ENCODE measurements around the gene MEGF9.

Gene MEGF9

DNA sequence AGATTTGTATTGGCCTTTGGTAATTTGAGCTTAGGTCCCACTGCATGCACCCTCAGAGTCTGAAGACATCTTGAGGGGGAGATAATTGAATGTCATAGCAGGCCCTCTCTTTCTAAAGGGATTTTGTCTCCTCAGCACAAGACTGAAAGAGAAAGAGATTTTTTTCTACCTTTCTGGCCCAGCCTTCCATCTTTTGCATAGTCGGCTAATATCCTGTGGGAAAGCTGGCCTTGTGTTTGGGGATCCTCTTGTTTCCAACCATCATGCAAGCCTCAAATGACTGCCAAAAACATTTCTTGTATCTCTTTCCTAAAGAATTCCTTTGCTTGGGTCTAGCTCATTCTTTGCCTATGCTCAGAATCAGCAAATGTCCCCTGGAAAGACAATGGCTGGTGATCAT, 92.3 kb downstream of the MEGF9 start:
- DNase-seq (ENCODE audit: low read depth in 2 of 2), result no peak

DNA sequence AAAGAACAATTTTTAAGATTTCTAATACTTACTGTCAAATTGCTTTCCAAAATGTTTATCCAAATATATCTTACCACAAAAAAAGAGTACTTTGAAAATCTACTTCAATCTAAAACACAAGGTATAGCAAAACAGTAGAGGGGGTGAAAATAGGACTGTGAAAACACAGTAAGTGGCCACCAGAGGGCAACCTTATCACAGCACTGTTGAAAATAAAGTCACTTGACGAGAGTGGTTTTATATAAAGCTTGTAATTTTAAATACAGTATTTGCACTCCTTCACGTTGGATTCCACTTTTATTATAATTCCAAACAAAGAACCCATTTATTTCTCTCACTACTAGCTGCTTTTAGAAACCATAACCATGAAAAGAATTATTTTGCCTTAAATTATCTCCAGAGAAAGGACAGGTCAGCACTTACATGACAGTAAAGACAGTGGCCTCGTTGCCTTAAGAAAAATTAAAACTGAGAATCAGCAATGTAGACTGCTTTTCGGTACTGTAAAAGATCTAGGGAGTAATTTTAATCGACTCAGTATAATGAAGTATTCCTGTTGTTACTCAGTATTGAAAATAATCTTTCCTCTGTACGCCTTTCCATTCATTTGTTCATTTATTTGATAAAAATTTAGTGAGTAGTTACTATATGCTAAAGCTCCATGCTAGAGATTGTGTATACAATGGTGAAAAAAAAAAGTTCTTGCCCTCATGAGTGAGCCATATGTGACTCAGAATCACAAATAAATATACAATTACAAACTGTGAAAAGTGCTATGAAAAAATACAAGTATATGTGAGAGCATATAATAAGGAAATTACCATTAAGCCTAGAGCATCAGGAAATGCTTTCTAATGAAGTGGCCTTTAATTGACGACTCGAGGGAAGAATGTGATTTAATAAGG, 94.3 kb downstream of the MEGF9 start:
- DNase-seq (ENCODE audit: low read depth in 2 of 2), result peak; percentile 27 to 49

DNA sequence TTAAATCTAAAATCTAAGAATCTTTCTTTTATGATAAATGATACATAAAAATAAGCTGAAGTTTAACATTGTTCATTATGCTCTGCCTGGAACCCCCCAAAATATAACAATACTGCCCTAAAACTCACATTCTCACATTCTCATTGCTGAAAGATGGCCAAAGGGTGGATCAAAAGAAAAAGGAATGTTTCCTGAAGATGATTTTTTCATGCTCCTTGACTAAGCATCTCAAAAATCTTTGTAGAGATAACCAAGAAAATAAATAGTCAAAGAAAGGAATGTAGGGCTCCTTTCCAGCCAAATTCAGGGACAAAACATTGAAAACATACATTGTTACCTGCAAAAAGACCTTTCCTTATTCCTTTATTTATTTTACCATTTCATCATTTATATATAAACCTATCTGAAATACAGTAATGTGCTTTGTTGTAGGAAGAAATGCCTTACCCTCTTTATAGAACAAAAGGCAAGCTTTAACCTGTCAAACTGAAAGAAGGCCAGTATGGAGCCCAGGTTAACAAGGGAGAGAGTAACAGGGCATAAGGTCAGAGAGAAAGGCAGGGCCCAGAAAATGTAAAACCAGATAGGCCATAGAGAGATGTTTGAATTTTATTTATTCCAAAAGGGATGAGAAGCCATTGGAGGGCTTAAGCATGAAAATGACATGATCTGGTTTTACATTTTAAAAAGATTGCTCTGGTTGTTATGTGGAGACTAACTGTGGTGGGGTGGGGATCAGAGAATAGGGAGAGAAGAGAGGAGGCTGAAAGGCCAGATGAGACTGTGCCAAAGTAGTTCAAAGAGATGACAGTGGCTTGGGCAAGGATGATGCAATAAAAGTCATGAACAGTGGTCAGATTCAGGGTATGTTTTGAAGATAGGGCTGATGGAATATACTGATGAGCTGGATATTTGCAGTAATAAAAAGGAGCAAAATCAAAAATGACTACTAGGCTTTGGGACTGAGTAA, 97.0 kb downstream of the MEGF9 start:
- no peak for DNase-seq (ENCODE audit: low read depth in 2 of 2)

- DNase-seq (ENCODE audit: low read depth in 2 of 2), result no peak
These were observed 102.1 kb downstream of the MEGF9 start for GRCh38 chr9:120612218-120612617.

DNA sequence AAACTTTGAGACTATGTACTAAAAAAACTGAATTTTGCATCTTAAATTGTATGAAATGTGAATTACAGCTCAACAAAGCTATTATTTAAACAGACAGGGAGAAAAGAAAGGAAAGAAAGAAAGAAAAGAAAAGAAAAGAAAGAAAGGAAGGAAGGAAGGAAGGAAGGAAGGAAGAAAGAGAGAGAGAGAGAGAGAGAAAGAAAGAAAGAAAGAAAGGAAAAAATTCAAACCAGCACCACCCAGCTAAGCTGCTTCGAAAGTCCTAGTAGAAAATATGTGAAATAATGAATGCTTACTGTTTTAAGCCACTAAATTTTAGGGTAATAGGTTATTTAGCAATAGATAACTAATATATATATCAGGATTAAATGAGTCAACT, 102.6 kb downstream of the MEGF9 start:
- no peak for DNase-seq (ENCODE audit: low read depth in 2 of 2)

- no peak for DNase-seq (ENCODE audit: low read depth in 2 of 2)
These were observed 103.1 kb downstream of the MEGF9 start for GRCh38 chr9:120610975-120611689.

DNA sequence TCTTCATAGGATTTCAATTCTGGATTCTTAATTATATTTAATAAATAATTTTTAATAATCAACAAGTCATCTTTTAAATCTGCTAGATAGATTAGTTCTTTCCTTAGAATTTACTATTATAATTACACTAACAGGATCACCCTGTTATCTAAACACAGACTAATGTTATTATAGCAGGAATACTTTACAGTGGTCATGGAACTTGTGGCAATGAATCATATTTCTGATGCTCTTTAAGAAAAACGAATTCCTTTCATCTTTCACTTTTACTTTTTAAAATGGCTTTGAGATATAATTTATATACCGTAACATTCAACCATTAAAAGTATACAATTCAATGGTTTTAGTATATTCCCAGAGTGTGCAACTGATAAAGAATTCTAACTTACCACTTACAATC, 104.6 kb downstream of the MEGF9 start:
- no peak for DNase-seq (ENCODE audit: low read depth in 2 of 2)

DNA sequence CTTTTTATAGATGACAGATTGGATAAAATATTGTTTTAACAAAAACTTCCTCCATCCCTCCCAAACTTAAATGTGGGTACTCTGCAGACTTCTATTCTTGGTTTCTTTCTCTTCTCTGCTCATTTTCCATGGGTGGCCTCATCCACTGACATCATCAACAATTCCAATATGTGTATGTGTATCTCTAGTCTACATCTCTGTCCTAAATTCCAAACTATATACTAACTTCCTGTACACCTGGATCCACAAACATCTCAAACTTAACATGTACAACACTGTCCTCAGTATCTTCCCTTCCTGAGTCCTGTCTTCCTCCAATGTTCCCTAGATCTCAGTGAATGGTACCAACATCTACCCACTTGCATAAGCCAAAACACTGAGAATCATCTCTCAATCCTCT, 105.8 kb downstream of the MEGF9 start:
- no peak for DNase-seq (ENCODE audit: low read depth in 2 of 2)

DNA sequence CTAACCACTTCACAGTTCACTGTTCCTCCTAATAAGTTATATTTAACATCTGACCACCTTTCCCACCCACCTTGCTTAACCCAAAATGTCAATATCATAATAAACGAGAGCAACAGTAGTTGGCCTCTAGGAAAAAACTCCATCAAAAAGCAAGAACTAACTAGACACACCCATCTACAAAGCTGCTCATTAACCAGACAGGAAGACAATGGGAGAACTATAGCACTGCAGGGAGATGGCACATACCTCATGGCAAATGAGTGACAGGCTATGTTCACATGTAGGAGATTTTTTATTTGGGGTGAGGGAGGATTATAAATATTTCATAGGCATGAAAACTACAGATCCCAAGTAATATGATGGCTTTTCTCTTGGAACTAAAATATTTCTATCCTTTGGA, 110.7 kb downstream of the MEGF9 start:
- no peak for DNase-seq (ENCODE audit: low read depth in 2 of 2)

DNA sequence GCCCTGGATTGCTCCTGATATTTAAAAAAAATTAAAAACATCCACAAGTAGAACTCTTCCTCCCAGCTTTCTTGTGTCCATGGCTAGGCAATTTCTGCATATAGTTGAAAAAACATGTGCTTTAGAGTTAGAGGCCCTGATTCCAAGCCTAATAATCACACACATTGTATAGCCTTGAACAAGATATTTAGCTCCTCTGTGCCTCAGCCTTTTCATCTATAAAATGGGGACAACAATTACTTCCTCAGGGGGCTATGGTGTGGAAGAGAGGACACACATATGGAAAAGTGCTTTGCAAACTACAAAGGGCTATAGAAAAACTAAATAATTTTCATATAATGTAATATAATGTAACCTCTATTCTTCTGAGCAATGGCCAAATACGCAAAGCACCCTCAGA, 111.3 kb downstream of the MEGF9 start:
- no peak for DNase-seq (ENCODE audit: low read depth in 2 of 2)

DNA sequence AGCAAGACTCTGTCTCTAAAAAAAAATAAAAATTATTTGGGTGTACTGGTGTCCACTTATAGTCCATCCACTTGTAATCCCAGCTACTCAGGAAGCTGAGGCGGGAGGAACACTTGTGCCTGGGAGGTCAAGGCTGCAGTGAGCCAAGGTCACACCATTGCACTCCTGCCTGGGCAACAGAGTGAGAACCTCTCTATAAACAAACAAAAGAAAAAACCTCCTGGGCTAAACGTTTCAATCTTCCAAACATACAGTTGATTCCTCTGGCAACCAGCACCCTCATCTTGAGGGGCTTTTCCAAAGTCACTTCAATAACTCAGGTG, 120.4 kb downstream of the MEGF9 start:
- DNase-seq (ENCODE audit: low read depth in 2 of 2), result no peak

- no peak for DNase-seq (ENCODE audit: low read depth in 2 of 2)
These were observed 120.9 kb downstream of the MEGF9 start for GRCh38 chr9:120593250-120593954.

- DNase-seq (ENCODE audit: low read depth in 2 of 2), result no peak
These were observed 122.1 kb downstream of the MEGF9 start for GRCh38 chr9:120592210-120592609.

- DNase-seq (ENCODE audit: low read depth in 2 of 2), result no peak
These were observed 126.9 kb downstream of the MEGF9 start for GRCh38 chr9:120587328-120587727.

GRCh38 chr9:120583958-120584369, 130.3 kb downstream of the MEGF9 start:
- DNase-seq (ENCODE audit: low read depth in 2 of 2), result no peak

DNA sequence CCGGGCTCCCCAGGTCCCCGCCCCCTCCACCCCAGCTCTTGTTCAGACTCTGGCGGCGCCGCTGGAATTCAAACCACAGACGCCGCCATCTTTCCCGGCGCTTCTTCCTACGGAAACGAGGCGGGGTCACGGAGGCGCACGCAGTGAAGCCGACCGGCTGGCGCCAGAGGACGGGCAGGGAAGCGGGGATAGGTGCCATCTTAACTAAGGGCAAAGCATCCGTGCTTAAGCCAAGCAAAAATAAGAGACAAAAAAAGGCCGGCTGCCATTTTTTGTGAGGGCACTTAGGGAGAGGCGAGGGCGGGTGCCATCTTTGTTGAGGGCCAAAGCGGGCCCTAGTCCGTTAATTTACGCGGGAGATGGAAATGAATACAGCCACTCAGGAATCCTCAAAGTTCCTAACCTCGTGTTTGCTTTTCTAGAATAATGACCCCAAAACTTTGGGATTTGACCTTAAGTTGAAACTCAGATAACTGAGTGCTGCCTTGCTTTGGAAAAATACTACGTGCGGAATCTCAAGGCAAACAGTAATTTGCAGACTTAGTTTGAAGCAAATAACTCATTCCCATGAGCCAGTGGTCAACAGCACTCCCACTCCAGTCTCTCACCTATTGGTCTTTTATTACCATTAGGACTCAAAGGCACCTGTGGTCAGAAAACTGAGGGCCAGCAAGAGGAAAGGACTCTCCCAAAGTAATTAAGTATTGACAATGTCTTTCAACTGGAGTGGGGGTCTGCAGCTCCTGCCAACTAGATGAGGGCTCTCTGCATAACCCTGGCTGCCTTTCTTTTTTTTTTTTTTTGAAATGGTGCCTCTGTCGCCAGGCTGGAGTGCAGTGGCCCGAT, 134.0 kb downstream of the MEGF9 start, which contains the start of gene CDK5RAP2:
CDK5RAP2 (minus strand) TSS at position 117 of the 846 bp plus-strand sequence. CDS start 189 bp downstream, outside the sequence.
- DNase-seq (ENCODE audit: low read depth in 2 of 2), result peak; percentile 84 to 89

DNA sequence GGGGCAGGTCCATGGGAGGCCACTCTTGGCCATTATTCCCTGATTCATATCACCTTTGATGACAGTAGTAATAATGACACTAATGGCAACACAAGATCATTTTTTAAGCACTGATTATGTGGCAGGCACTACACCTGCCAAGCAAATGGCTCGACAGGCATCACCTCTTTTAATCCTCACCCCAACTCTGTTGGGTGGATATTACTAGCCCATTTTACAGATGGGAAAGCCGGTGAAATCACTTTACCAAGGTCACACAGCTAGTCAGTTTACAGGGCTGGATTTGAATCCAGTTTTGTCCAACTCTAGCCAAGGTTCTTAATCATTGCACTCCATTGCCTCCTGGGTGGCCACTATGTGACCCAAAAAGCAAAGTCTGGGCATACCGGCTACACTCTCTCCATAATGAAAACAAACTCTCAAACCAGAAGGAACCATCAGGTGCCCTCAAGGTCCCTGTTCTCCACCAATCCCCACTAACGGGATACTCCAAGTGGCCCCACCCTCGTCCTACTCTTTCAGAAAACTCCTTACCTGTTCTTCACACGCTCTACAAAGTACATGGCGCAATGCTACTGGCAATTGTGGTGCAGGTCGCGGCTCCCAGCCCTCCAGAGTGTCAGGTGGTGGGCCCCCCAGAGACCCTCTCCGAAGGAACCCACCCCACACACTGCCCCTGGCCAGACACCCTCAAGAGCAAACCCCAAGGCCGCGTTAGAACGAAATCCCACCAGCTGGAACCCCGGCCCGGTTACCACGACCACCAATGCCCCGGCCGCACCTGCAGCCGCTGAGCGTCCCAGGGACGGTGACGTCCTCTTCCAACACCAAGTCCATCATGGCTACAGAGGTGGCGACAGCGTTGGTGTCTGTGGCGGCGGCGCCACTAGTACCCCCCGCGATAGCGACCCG, 134.9 kb downstream of the MEGF9 start:
- DNase-seq (ENCODE audit: low read depth in 2 of 2), result no peak

DNA sequence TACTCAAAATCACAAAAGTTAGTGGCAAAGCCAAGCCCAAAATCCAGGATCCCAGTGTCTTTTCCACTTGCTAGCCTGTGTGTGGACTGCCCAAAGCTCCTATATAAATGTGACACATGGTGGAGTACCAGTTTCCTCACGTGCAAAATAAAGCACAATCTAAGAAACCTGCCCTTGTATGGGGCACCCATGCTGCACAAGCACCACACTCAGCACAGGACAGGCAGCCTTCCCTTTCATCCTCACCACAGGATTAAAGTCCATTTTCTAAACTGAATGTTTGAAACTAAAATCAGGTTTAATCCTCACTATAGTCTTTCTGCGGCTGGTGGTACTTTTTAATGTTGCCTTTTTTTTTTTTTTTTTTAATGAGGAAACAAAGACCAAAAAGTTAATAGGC, 139.8 kb downstream of the MEGF9 start:
- DNase-seq (ENCODE audit: low read depth in 2 of 2), result no peak

GRCh38 chr9:120572472-120572871, 141.8 kb downstream of the MEGF9 start:
- no peak for DNase-seq (ENCODE audit: low read depth in 2 of 2)

Measured in stimulated activated CD4-positive, alpha-beta T cell treated with anti-CD3 and anti-CD28 coated beads, Interleukin-4, amount 100 ng/mL, for 48 hours (primary cell).